Bronchus fibroblast of lung (primary cell): ENCODE results near the gene CHD2. TPM values are rescaled to one million over a fixed set of nuclear protein-coding genes. Genes with fewer than 3 reads are reported as not detected.

Source experiments
- total RNA-seq: library from RNA; depleted of rRNA; stranded (reverse); fragments of >200 nt; gene quantifications from 2 replicates; pipeline ENCODE4 v1.2.3, GENCODE V29; 2015

The CHD2 gene
- total RNA-seq, result 21.0 and 26.4 TPM in 2 replicates

DNA sequence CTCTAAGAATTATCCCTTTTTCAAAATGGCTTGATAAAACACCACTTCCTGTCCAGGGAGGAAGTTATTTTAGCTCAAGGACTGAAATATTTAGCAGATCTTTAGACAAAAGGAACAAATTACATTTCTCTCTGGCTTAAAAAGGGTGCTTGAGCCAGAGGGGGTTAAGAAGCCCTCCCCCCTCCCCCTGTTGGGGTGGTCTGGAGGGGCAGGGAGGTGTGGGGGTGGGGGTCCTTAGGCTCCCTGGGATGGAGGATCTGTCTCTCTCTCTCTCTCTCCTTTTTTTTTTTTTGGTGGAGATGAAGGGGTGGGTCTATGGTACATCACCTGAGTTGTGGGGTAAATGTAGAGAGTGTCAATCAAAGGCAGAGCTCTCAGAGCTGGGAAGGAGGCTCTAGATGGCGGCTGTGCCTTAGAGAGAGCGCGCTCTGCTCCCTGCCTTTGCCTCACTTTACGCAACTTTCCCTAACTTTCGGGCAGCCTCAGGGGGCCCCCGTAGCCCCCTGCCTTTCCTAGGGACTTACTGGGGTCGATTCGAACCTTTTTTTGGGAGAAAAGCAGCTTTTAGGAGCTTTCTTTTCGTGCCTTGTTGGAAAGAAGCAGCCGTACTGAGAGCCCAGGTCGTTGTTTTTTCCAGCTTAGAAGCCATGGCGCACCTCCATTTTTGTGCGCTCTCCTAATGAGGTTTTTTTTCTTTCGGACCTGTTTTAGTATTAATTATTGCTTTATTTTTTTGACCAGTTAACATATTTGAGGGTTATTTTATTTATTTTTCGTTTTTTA, at the start of gene CHD2:
Gene CHD2 (plus strand): TSS at position 377 of the 783 bp plus-strand sequence. CDS start 914 bp downstream, outside the sequence.

Other genes with a start within 250 kb of the CHD2 start
- 0.84 and 1.3 TPM in 2 replicates for gene FAM174B, start 244.5 kb upstream of the CHD2 start, total RNA-seq
- gene RGMA, start 188.9 kb downstream of the CHD2 start, total RNA-seq, result 3.6 and 5.7 TPM in 2 replicates